Ishikawa (cell line): Measurements from ENCODE around the gene GINS2.

Experiments
- CEBPB ChIP-seq: IDR thresholded peaks from 2 replicates; pipeline ENCODE4 v1.6.1; 2012
- NFIC ChIP-seq: IDR thresholded peaks from 2 replicates; pipeline ENCODE4 v1.6.1; 2012
- RAD21 ChIP-seq: IDR thresholded peaks from 2 replicates; pipeline ENCODE4 v1.6.1; 2012; ENCODE audit warnings: low read depth
- REST ChIP-seq: IDR thresholded peaks from 2 replicates; pipeline ENCODE4 v1.6.1; 2012; ENCODE audit warnings: low read depth, mild to moderate bottlenecking
- TAF1 ChIP-seq: IDR thresholded peaks from 2 replicates; pipeline ENCODE4 v1.6.1; 2012; ENCODE audit warnings: low read depth, mild to moderate bottlenecking
- ZBTB7A ChIP-seq: IDR thresholded peaks from 2 replicates; pipeline ENCODE4 v1.6.1; 2012; ENCODE audit warnings: low read depth

DNA sequence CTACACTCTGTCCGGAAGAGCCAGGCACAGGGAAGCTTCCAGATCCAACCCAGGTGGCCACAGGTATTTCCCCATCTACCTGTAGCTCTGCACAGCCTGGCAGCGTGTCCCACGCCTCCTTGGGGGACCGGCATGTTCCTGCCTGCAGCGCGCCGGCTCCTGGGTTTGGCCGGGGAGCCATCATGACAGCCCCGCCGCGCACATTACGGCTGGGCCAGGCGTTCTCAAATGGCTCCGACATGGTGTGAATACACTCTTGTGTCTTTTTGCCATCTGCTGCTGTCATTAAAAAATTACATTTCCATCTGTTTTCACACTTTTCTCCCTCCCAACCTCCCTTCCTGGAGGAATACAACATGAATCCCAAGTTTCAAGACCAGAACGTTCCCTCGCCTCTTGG, 8.0 kb upstream of the GINS2 start:
- TF ChIP-seq REST (no peak), ZBTB7A (no peak), NFIC (no peak), RAD21 (no peak), CEBPB (no peak), TAF1 (no peak)
